HG03175 (cell line): ENCODE measurements around the gene ARHGAP30.
"Not testable (repeated sequence)": the region's sequence is repeated elsewhere in the genome, so short reads cannot be mapped to it uniquely, and the experiment has no call there.

ENCODE experiments used
- ATAC-seq: cut with Tn5 transposase; IDR thresholded peaks from one replicate; pipeline ENCODE4 v1.9.1; 2021; ENCODE audit warnings: mild to moderate bottlenecking, moderate library complexity; ENCODE audit not compliant: unreplicated experiment

The ARHGAP30 gene

DNA sequence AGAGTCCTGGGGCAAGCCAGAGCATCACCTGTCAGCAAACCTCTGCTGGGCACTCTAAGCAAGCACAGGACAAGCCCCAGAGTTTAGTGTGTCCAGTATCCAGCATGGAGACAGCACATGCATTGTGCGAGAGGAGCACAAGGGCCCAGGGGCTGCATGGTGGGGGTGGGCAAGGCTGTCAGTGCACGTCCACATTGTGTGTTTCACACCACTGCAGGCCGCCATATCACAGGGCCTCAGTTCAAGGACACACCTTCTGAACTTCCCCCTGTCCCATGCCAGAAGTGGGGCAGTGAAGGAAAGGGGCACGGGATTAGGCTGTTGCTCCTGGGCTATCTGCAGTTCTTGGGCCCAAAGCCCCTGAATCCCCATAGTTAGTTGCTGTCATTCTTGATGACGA is 30.1 kb downstream of the ARHGAP30 start:
- ATAC-seq, result no peak

DNA sequence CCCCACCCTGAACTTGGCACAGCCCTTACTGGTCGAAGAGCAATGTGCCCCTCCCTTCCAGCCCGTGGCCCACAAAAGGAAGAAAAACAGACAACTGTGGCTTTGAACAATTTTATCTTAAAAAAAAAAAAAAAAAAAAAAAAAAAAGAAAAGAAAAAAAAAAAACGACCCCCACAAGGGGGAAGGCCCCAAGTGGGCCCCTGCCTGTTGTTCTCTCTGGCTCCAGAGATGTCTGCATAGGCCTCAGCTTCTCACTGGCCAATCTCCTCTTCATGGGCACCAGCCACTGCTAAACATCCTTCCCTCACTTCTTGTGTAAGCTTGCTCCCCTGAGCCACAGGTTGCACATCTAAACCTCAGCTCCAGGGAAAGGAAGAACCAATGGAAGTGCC is 30.5 kb downstream of the ARHGAP30 start:
- ATAC-seq, result no peak

DNA sequence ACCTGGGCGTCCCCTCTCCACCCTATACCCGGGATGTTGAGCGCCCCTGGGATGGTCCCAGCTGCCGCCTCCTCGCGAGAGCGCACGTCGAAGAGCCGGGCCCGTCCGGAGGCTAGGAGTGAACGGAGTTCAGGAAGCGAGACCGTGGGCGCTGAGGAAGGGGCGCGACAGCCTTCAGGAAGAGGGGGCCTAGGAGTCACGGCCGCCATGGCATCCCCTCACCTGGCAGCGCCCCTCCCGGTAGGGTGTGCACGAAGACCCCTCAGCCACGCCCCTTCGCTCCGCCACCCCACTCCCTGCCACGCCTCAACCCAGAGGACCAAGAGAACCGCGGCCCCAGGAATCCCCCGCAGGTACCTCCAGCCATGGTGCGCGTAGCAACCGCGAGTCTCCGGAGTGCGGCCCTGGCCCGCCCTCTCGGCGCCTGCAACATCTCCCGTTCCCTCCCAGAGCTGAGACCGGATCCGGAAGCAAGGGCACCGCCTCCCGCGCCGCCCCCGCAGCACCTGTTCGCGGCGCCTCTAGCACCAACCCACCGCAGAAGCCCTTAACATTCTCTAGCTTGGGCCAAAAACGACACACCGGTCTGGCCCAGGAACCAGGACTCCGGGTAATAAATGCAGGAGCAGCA is 31.1 kb downstream of the ARHGAP30 start, which contains the start of gene TSTD1:
Gene TSTD1, minus strand, starts transcription at position 442 of the 631 bp plus-strand sequence. Its CDS starts 75 bp downstream, at position 367.
- peak; percentile 88 for ATAC-seq

DNA sequence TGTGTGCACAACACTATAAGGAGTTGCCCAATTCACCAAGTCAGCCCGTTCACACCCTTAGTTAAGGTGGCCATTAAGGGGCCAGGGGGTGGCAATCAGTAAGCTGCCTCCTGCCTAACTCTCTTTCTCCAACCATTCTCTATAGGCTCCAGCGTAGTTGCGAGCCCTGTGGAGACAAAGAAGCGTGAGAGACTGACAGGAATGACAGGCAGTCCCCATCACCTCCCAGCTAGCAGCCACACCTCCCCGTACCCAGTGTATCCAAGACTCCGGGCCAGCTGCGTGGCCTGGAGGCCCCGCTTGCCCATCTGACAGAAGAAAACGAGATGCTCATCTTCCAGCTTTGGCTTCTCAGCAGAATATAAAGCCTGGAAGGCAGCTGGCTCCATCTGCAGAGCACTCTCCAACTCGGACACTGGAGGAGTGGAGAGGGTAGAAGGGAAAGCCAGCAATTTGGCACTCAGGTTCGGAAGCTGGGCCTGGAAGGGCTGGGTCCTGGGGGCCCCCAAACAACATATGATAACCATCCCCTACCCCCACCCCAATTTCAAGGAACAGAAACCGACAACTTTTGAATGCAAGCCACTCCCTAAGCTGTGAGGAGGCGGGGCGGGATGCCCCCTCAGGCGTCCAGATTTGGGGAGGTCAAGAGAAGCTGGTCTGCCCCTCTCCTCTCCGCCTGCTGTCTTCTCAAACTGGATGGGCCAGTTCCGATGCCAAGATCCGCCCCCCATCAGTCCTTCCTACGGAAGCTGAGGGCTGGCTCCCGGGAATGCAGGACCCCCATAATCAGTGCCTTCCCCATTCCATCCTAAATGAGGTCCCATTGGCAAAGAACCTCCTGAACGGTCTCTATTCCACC is 31.8 kb downstream of the ARHGAP30 start:
- no peak for ATAC-seq

- ATAC-seq, result no peak
Observed at GRCh38 chr1:161033751-161034150, 35.9 kb downstream of the ARHGAP30 start.

DNA sequence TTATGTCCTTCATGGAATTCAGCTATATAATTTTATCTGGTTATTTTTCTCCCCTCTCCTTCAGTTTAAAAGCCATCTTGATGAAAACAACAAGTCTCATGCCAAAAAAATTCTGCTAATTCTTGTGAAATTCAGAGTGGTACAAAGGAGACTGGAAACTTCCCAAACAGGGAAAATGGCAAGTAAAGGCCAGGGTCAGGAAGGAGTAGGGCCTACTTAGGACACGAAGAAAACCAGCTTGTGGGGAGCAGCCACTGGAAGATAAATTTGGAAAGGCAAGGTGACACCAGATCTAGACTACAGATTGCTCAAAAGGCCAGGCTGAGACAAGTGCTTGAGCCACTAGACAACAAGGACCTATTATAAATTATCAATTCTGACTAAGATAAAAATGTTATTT is 37.3 kb downstream of the ARHGAP30 start:
- ATAC-seq, result no peak

DNA sequence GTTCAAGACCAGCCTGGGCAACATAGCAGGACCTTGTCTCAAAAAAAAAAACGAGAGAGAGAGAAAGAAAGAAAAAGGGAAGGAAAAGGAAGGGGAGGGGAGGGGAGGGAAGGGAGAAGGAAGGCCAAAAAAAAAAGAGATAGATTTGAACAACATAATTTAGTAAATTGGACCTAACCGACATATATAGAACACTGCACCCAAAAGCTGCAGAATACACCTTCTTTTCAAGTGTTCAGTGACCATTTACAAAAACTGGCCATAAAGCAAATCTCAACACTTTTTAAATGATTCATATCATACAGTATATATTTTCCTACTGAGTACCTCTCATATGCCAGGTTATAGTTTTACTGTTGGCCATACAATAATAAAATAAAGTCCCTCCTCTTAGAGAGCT is 37.8 kb downstream of the ARHGAP30 start:
- ATAC-seq, result no peak

- not testable (repeated sequence) for ATAC-seq
Observed at GRCh38 chr1:161029466-161029865, 40.2 kb downstream of the ARHGAP30 start.

GRCh38 chr1:161026954-161027353 is 42.7 kb downstream of the ARHGAP30 start:
- not testable (repeated sequence) for ATAC-seq

DNA sequence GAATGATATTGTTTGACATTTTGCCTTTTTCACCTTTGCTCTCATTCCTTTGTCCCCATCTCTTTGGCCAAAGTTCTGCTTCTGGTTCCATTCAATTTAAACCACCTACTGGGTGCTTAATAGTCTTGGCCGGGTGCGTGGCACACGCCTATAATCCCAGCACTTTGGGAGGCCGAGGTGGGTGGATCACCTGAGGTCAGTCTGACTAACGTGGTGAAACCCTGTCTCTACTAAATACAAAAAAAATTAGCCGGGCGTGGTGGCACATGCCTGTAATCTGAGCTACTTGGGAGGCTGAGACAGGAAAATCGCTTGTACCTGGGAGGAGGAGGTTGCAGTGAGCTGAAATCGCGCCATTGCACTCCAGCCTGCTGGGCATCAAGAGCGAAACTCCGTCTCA is 47.3 kb downstream of the ARHGAP30 start:
- not testable (repeated sequence) for ATAC-seq

GRCh38 chr1:161021970-161022353 is 47.7 kb downstream of the ARHGAP30 start:
- ATAC-seq, result no peak

GRCh38 chr1:161021165-161021969 is 48.3 kb downstream of the ARHGAP30 start:
- ATAC-seq, result peak; percentile 87

DNA sequence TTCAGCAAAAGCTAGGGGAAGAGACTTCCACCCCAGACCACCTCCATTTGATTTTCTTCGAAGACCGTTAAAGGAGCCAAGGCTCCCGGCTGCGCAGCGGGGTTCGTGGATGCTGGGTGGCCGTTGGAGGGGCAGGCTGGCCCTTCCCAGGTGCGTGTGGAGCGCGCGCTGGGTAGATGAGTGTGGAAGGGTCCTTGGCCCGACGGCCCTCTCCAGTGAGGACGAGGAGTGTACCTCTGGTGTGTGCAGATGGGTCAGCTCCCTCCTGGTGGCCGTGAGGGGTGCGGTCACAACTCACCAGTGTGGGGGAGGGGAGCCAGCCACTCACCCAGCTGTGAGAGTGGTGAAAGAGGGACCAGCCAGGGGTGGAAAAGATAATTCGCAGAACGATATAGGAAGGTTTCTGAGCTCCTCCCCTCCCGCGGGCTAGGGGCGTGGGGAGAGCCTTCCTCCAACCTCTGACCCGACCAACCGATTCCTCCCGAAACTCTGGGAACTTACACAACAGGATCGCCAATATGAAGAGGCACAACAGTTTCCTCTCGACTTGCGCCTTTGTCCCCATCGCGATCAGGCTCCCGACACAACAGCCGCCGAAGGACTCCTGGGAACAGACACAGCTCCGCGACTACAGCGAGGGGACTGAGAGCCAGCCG is 49.1 kb downstream of the ARHGAP30 start, which contains the start of gene F11R:
Gene F11R, minus strand, starts transcription at position 644 of the 656 bp plus-strand sequence. Its CDS starts 79 bp downstream, at position 565.
- peak; percentile 49 for ATAC-seq

- ATAC-seq, result no peak
Observed at GRCh38 chr1:161019751-161020495, 49.8 kb downstream of the ARHGAP30 start.

- not testable (repeated sequence) for ATAC-seq
Observed at GRCh38 chr1:161019111-161019660, 50.5 kb downstream of the ARHGAP30 start.

GRCh38 chr1:161018631-161018930 is 51.1 kb downstream of the ARHGAP30 start:
- ATAC-seq, result no peak

DNA sequence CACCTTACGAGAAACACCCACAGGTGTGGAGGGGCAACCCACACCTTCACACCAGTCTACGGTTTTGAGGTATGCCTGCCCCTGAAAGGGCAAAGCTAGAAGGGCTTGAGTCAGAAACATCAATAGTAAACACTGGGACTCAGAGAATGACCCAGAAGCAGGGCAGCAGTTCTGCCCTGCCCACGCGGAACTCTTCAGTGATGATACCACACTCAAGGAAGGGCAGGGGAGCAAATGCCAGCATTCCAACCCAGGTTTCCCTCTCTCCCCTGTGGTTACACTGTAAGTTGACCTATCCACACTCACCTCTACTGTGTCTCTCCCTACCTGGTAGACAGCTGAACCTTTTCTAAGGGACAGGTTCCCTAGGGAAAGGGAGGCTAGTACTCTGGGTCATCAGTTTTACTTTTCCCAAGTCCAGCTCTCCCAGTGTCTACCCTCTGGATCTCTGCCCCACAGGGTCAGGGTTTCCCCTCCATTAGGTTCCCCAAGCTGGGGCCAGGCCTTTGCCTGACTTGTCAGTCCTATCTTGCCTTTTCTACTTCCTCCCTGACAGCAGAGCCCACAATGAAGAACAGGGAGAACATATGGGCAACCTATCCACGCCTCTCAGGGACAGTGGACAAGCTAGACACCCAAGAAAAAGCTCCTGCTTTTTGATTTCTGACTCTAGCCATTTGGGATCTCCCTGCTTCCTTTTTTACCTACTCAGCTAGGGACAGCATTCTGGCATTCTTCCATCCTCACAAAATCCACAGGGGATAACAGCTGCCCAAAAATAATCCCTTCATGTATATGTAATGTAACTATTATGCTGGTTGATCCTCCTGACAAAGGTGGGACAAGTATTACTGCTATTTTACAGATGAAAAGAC is 51.7 kb downstream of the ARHGAP30 start:
- no peak for ATAC-seq

DNA sequence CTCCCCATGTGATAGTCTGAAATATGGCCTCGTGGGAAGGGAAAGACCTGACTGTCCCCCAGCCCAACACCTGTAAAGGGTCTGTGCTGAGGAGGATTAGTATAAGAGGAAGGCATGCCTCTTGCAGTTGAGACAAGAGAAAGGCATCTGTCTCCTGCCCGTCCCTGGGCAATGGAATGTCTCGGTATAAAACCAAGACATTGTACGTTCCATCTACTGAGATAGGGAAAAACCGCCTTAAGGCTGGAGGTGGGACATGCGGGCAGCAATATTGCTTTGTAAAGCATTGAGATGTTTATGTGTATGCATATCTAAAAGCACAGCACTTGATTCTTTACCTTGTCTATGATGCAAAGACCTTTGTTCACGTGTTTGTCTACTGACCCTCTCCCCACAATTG is 52.5 kb downstream of the ARHGAP30 start:
- not testable (repeated sequence) for ATAC-seq

DNA sequence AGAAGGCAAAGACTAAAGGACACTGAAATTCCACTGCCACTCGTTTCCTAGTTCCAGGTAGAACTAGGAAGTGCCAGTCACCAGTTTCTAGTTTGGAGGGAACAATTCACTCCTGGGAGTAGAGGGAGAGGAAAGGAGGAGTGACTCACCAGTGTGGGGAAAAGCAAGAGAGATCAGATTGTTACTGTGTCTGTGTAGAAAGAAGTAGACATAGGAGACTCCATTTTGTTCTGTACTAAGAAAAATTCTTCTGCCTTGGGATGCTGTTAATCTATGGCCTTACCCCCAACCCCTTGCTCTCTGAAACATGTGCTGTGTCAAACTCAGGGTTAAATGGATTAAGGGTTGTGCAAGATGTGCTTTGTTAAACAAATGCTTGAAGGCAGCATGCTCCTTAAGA is 53.0 kb downstream of the ARHGAP30 start:
- ATAC-seq, result not testable (repeated sequence)
